GM23338 (cell line): ENCODE results near the gene BLACAT1. TPM values are rescaled to one million over a fixed set of nuclear protein-coding genes. Genes with fewer than 3 reads are reported as not detected.

Experiments
- ATAC-seq: fragments of 200-7000 bp; cut with Tn5 transposase; 3 replicates; pipeline ENCODE4 v1.9.1; 2020
- DNase-seq: peaks from one replicate; pipeline ENCODE4 v3.0.0-alpha.2; 2015; ENCODE audit warnings: low spot score
- H2AFZ ChIP-seq: fragments of 200-600 bp; sonication (generic); 2 replicates; pipeline ENCODE4 v1.8.0; 2016; ENCODE audit warnings: antibody characterized with exemption, mild to moderate bottlenecking, moderate library complexity
- H3F3A ChIP-seq: fragments of 200-600 bp; sonication (generic); replicated peaks from 2 replicates; pipeline ENCODE4 v1.8.0; 2017; ENCODE audit warnings: antibody characterized with exemption, mixed run types, low read depth
- H3K27ac ChIP-seq: fragments of 200-600 bp; sonication (generic); 2 replicates; pipeline ENCODE4 v1.6.1; 2016; ENCODE audit warnings: low read depth
- H3K27me3 ChIP-seq: fragments of 200-600 bp; sonication (generic); 2 replicates; pipeline ENCODE4 v1.8.0; 2016; ENCODE audit warnings: mild to moderate bottlenecking, mixed run types, moderate library complexity; ENCODE audit not compliant: insufficient read depth
- H3K36me3 ChIP-seq: fragments of 200-600 bp; sonication (generic); 2 replicates; pipeline ENCODE4 v1.8.0; 2016; ENCODE audit warnings: mild to moderate bottlenecking; ENCODE audit not compliant: insufficient read depth
- H3K4me1 ChIP-seq: fragments of 200-600 bp; sonication (generic); 2 replicates; pipeline ENCODE4 v1.8.0; 2016; ENCODE audit warnings: mild to moderate bottlenecking, moderate library complexity; ENCODE audit not compliant: insufficient read depth
- H3K4me2 ChIP-seq: fragments of 200-600 bp; sonication (generic); 2 replicates; pipeline ENCODE4 v1.7.1; 2017; ENCODE audit warnings: mixed run types
- H3K4me3 ChIP-seq: fragments of 200-600 bp; sonication (generic); 2 replicates; pipeline ENCODE4 v1.6.1; 2016; ENCODE audit warnings: mixed run types
- H3K79me2 ChIP-seq: fragments of 200-600 bp; sonication (generic); replicated peaks from 2 replicates; pipeline ENCODE4 v1.8.0; 2017; ENCODE audit warnings: mild to moderate bottlenecking; ENCODE audit not compliant: insufficient read depth
- H3K9me2 ChIP-seq: fragments of 200-600 bp; sonication (generic); 2 replicates; pipeline ENCODE4 v1.8.0; 2017; ENCODE audit not compliant: insufficient read depth
- H4K20me1 ChIP-seq: fragments of 200-600 bp; sonication (generic); replicated peaks from 2 replicates; pipeline ENCODE4 v1.8.0; 2017; ENCODE audit warnings: mild to moderate bottlenecking; ENCODE audit not compliant: insufficient read depth
- H3K27ac Mint-ChIP-seq: 2 replicates; pipeline ENCODE4 v1.8.0; 2020; ENCODE audit warnings: inconsistent platforms, mild to moderate bottlenecking, moderate library complexity, mixed read lengths
- H3K27me3 Mint-ChIP-seq: 3 replicates; pipeline ENCODE4 v1.8.0; 2022; ENCODE audit warnings: low read depth, mild to moderate bottlenecking, moderate library complexity, mixed read lengths, inconsistent platforms; ENCODE audit not compliant: insufficient read depth, poor library complexity
- H3K36me3 Mint-ChIP-seq: 3 replicates; pipeline ENCODE4 v1.8.0; 2021; ENCODE audit warnings: low read depth, mild to moderate bottlenecking, inconsistent platforms, moderate library complexity, mixed read lengths
- H3K4me1 Mint-ChIP-seq: 3 replicates; pipeline ENCODE4 v1.8.0; 2020; ENCODE audit warnings: mild to moderate bottlenecking, inconsistent platforms, mixed read lengths
- H3K4me3 Mint-ChIP-seq: 3 replicates; pipeline ENCODE4 v1.8.0; 2021; ENCODE audit warnings: moderate library complexity, mild to moderate bottlenecking, inconsistent platforms, mixed read lengths
- H3K9me3 Mint-ChIP-seq: 3 replicates; pipeline ENCODE4 v1.8.0; 2020; ENCODE audit warnings: moderate library complexity, mild to moderate bottlenecking, inconsistent platforms, mixed read lengths
- CREB1 ChIP-seq: fragments of 250-450 bp; sonication (Bioruptor Pico); IDR thresholded peaks from 2 replicates; pipeline ENCODE4 v1.5.0; 2020; ENCODE audit warnings: low read depth, mild to moderate bottlenecking, moderate library complexity
- EZH2 ChIP-seq: fragments of 200-600 bp; sonication (generic); IDR thresholded peaks from one replicate; pipeline ENCODE4 v1.8.0; 2017; ENCODE audit warnings: antibody characterized with exemption, mild to moderate bottlenecking, low read depth; ENCODE audit not compliant: unreplicated experiment
- EZH2phosphoT487 ChIP-seq: fragments of 200-600 bp; sonication (generic); IDR thresholded peaks from one replicate; pipeline ENCODE4 v1.8.1; 2018; ENCODE audit warnings: antibody characterized with exemption; ENCODE audit not compliant: unreplicated experiment
- JUNB ChIP-seq: IDR thresholded peaks from one replicate; pipeline ENCODE4 v1.6.1; 2016; ENCODE audit warnings: antibody characterized with exemption; ENCODE audit not compliant: unreplicated experiment
- NANOG ChIP-seq: IDR thresholded peaks from 2 replicates; pipeline ENCODE4 v1.6.1; 2016; ENCODE audit warnings: antibody characterized with exemption, borderline replicate concordance
- POLR2AphosphoS5 ChIP-seq: IDR thresholded peaks from 2 replicates; pipeline ENCODE4 v1.6.1; 2016; ENCODE audit warnings: antibody characterized with exemption, low read depth
- REST ChIP-seq: IDR thresholded peaks from one replicate; pipeline ENCODE4 v1.6.1; 2018; ENCODE audit warnings: antibody characterized with exemption; ENCODE audit not compliant: unreplicated experiment
- STAT1 ChIP-seq: IDR thresholded peaks from one replicate; pipeline ENCODE4 v1.6.1; 2016; ENCODE audit warnings: antibody characterized with exemption; ENCODE audit not compliant: unreplicated experiment
- ZNF114 ChIP-seq: fragments of 250-450 bp; sonication (Bioruptor Pico); IDR thresholded peaks from 2 replicates; pipeline ENCODE4 v1.5.0; 2020; ENCODE audit warnings: mild to moderate bottlenecking, moderate library complexity
- ZNF331 ChIP-seq: fragments of 250-450 bp; sonication (Bioruptor Pico); IDR thresholded peaks from 2 replicates; pipeline ENCODE4 v1.5.0; 2020; ENCODE audit warnings: low read depth, mild to moderate bottlenecking, moderate library complexity
- polyA plus RNA-seq: library from polyadenylated mRNA; unstranded; fragments of >200 nt; fragmentation: Nextera tagmentation; extraction: Ambion mirVana; gene quantifications from 2 replicates; pipeline ENCODE4 v1.2.1, GENCODE V29; 2016
- total RNA-seq: library from RNA; depleted of rRNA; stranded (reverse); fragments of >200 nt; shearing (Covaris generic); gene quantifications from 2 replicates; pipeline ENCODE4 v1.2.3, GENCODE V29; 2014
- TF ChIP-seq, protein P1 (sequence below): IDR thresholded peaks from 2 replicates; pipeline ENCODE4 v1.6.1; 2016; ENCODE audit warnings: antibody characterized with exemption
- TF ChIP-seq, protein P2 (sequence below), 2 experiments: fragments of 200-600 bp in 1 of 2; sonication (generic) in 1 of 2; conservative IDR thresholded peaks; 2 replicates each; pipeline versions ENCODE4 v1.5.1 to v1.6.1; 2016 to 2017; ENCODE audit warnings: antibody characterized with exemption in 2 of 2, low read depth in 2 of 2, mild to moderate bottlenecking in 2 of 2, moderate library complexity in 1 of 2

Gene BLACAT1
- total and polyA plus RNA-seq, 2 experiments from 2014 or later, result 1.6 to 6.2 TPM

DNA sequence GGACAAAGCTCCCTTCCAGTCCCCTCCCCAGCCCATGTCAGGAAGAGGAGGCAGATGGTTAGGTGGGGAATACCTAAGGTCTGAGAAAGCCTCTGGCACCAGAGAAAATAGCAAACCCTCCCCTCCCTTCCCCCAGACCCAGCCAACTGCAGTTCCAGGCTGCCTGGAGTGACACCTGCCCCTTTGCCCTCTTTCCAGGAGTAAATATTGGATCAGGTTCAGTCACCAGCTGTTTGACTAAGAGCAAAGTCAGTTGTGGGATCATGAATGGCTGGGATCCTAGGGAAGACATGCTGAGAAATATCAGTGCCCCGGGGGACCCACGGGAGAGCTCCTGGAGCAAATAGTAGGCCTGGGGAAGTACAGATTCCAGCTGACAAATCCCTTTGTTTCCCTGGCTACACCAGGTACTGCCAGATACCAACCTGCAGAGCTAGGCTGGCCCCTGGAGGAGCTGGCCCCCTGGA is 36.4 kb upstream of the BLACAT1 start:
- H3K4me2 ChIP-seq, result 0 out of 2 replicates have a peak overlapping the region, but pooled peaks have one; percentile 29
- peaks cover 41% of the 10 kb centered on the region for H3K4me1 Mint-ChIP-seq
- peak; percentile 12 for ATAC-seq

More for the DNA sequence above, 36.4 kb upstream of the BLACAT1 start:
- no peaks in the 10 kb centered on the region for H4K20me1 ChIP-seq
- no peak for DNase-seq
- Mint-ChIP-seq H3K36me3 (no peaks in the 10 kb centered on the region), H3K27ac (no peak overlapping the region), H3K9me3 (no peaks in the 10 kb centered on the region), H3K4me3 (no peak overlapping the region), H3K27me3 (peaks cover 33% of the 10 kb centered on the region)
- H2AFZ ChIP-seq, result no peak overlapping the region; the same call in 1 of the 2 replicates
- H3K4me1 ChIP-seq, result peaks cover 22% of the 10 kb centered on the region; the same call in 1 of the 2 replicates
- H3K4me3 ChIP-seq, result no peak overlapping the region
- H3K27ac ChIP-seq, result no peak overlapping the region
- no peaks in the 10 kb centered on the region for H3K9me2 ChIP-seq
- H3F3A ChIP-seq, result no peaks in the 10 kb centered on the region
- no peaks in the 10 kb centered on the region for H3K36me3 ChIP-seq
- no peak for TF ChIP-seq POLR2AphosphoS5
- TF ChIP-seq, protein P1, sequence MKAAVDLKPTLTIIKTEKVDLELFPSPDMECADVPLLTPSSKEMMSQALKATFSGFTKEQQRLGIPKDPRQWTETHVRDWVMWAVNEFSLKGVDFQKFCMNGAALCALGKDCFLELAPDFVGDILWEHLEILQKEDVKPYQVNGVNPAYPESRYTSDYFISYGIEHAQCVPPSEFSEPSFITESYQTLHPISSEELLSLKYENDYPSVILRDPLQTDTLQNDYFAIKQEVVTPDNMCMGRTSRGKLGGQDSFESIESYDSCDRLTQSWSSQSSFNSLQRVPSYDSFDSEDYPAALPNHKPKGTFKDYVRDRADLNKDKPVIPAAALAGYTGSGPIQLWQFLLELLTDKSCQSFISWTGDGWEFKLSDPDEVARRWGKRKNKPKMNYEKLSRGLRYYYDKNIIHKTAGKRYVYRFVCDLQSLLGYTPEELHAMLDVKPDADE, result no peak
- no peak for TF ChIP-seq REST
- no peak for TF ChIP-seq NANOG
- no peak for TF ChIP-seq ZNF331
- no peak for TF ChIP-seq CREB1 (CRISPR knock-in tag)
- no peak for TF ChIP-seq JUNB
- TF ChIP-seq EZH2phosphoT487, result no peak
- TF ChIP-seq ZNF114 (CRISPR knock-in tag), result no peak
- no peak for TF ChIP-seq EZH2
- TF ChIP-seq STAT1, result no peak
- TF ChIP-seq, protein P2, sequence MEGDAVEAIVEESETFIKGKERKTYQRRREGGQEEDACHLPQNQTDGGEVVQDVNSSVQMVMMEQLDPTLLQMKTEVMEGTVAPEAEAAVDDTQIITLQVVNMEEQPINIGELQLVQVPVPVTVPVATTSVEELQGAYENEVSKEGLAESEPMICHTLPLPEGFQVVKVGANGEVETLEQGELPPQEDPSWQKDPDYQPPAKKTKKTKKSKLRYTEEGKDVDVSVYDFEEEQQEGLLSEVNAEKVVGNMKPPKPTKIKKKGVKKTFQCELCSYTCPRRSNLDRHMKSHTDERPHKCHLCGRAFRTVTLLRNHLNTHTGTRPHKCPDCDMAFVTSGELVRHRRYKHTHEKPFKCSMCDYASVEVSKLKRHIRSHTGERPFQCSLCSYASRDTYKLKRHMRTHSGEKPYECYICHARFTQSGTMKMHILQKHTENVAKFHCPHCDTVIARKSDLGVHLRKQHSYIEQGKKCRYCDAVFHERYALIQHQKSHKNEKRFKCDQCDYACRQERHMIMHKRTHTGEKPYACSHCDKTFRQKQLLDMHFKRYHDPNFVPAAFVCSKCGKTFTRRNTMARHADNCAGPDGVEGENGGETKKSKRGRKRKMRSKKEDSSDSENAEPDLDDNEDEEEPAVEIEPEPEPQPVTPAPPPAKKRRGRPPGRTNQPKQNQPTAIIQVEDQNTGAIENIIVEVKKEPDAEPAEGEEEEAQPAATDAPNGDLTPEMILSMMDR (conservative IDR thresholded peaks at IDR 0.05; ENCODE audit: low read depth in 2 of 2), result no peak
- no peaks in the 10 kb centered on the region for H3K79me2 ChIP-seq
- H3K27me3 ChIP-seq, result no peaks in the 10 kb centered on the region
